H9 (cell line): ENCODE data around the gene MUC22. TPM values are rescaled to one million over a fixed set of nuclear protein-coding genes. Genes with fewer than 3 reads are reported as not detected.

Source experiments
- DNase-seq: peaks from one replicate; pipeline ENCODE4 v3.0.0-alpha.2; 2017
- H2AFZ ChIP-seq: one replicate; pipeline ENCODE4 v1.6.1; 2013; ENCODE audit warnings: mild to moderate bottlenecking, low read length, control low read depth, moderate library complexity
- H2AK5ac ChIP-seq: 2 replicates; pipeline ENCODE4 v1.6.1; 2013; ENCODE audit warnings: low read length, control low read depth, mixed read lengths; ENCODE audit not compliant: insufficient read length
- H2BK120ac ChIP-seq: one replicate; pipeline ENCODE4 v1.6.1; 2013; ENCODE audit warnings: low read depth, mild to moderate bottlenecking, low read length, control low read depth, inconsistent platforms; ENCODE audit not compliant: poor library complexity, severe bottlenecking
- H2BK12ac ChIP-seq: 2 replicates; pipeline ENCODE4 v1.6.1; 2013; ENCODE audit warnings: low read length, control low read depth, mixed read lengths, low read depth; ENCODE audit not compliant: insufficient read length
- H2BK15ac ChIP-seq: 2 replicates; pipeline ENCODE4 v1.6.1; 2013; ENCODE audit warnings: low read depth, low read length, control low read depth
- H2BK20ac ChIP-seq: one replicate; pipeline ENCODE4 v1.6.1; 2013; ENCODE audit warnings: low read depth, mild to moderate bottlenecking, low read length, control low read depth, inconsistent platforms; ENCODE audit not compliant: poor library complexity, severe bottlenecking
- H2BK5ac ChIP-seq: 2 replicates; pipeline ENCODE4 v1.6.1; 2013; ENCODE audit warnings: low read length, control low read depth, mixed read lengths; ENCODE audit not compliant: insufficient read length
- H3K14ac ChIP-seq: 2 replicates; pipeline ENCODE4 v1.6.1; 2013; ENCODE audit warnings: low read length, control low read depth; ENCODE audit not compliant: insufficient read depth
- H3K18ac ChIP-seq: 2 replicates; pipeline ENCODE4 v1.6.1; 2013; ENCODE audit warnings: low read depth, mild to moderate bottlenecking, mixed read lengths, low read length, control low read depth; ENCODE audit not compliant: insufficient read length
- H3K23ac ChIP-seq: 2 replicates; pipeline ENCODE4 v1.6.1; 2013; ENCODE audit warnings: low read length, control low read depth, mixed read lengths, low read depth; ENCODE audit not compliant: insufficient read length
- H3K23me2 ChIP-seq: 2 replicates; pipeline ENCODE4 v1.6.1; 2013; ENCODE audit warnings: low read depth, mild to moderate bottlenecking, mixed read lengths, low read length, control low read depth; ENCODE audit not compliant: insufficient read length, poor library complexity, severe bottlenecking
- H3K27ac ChIP-seq: 2 replicates; pipeline ENCODE4 v1.5.1; 2013; ENCODE audit warnings: low read length, control low read depth, mixed read lengths, low read depth; ENCODE audit not compliant: insufficient read length
- H3K27me3 ChIP-seq: 2 replicates; pipeline ENCODE4 v1.6.1; 2013; ENCODE audit warnings: low read length, control low read depth, inconsistent platforms; ENCODE audit not compliant: insufficient read depth
- H3K4ac ChIP-seq: 2 replicates; pipeline ENCODE4 v1.6.1; 2013; ENCODE audit warnings: low read depth, mild to moderate bottlenecking, control low read depth, inconsistent platforms, low read length, moderate library complexity
- H3K4me1 ChIP-seq: 2 replicates; pipeline ENCODE4 v1.6.1; 2013; ENCODE audit warnings: low read length, control low read depth, inconsistent platforms; ENCODE audit not compliant: insufficient read depth
- H3K4me2 ChIP-seq: 2 replicates; pipeline ENCODE4 v1.6.1; 2013; ENCODE audit warnings: low read length, control low read depth, mixed read lengths; ENCODE audit not compliant: insufficient read length, insufficient read depth
- H3K56ac ChIP-seq: 2 replicates; pipeline ENCODE4 v1.6.1; 2013; ENCODE audit warnings: low read depth, mild to moderate bottlenecking, mixed read lengths, low read length, control low read depth; ENCODE audit not compliant: insufficient read length
- H3K79me1 ChIP-seq: 2 replicates; pipeline ENCODE4 v1.6.1; 2013; ENCODE audit warnings: low read depth, mild to moderate bottlenecking, moderate library complexity, low read length, control low read depth, inconsistent platforms; ENCODE audit not compliant: insufficient read depth, poor library complexity, severe bottlenecking
- H3K79me2 ChIP-seq: 2 replicates; pipeline ENCODE4 v1.6.1; 2013; ENCODE audit warnings: low read length, control low read depth, inconsistent platforms; ENCODE audit not compliant: insufficient read depth
- H3K9ac ChIP-seq: 2 replicates; pipeline ENCODE4 v1.6.1; 2013; ENCODE audit warnings: low read length, control low read depth, mixed read lengths; ENCODE audit not compliant: insufficient read length; ENCODE audit errors: extremely low read depth
- H3K9me3 ChIP-seq: one replicate; pipeline ENCODE4 v1.6.1; 2013; ENCODE audit warnings: low read depth, low read length, inconsistent platforms; ENCODE audit not compliant: control insufficient read depth
- H3T11ph ChIP-seq: one replicate; pipeline ENCODE4 v1.6.1; 2013; ENCODE audit warnings: mild to moderate bottlenecking, low read length, control low read depth, inconsistent platforms
- H4K20me1 ChIP-seq: one replicate; pipeline ENCODE4 v1.6.1; 2013; ENCODE audit not compliant: control insufficient read depth, insufficient read length, insufficient read depth
- H4K5ac ChIP-seq: 2 replicates; pipeline ENCODE4 v1.6.1; 2013; ENCODE audit warnings: low read depth, mild to moderate bottlenecking, mixed read lengths, low read length, control low read depth; ENCODE audit not compliant: insufficient read length
- H4K8ac ChIP-seq: replicated peaks from 2 replicates; pipeline ENCODE4 v1.6.1; 2013; ENCODE audit warnings: low read length, control low read depth, mixed read lengths, low read depth; ENCODE audit not compliant: insufficient read length
- H4K91ac ChIP-seq: 2 replicates; pipeline ENCODE4 v1.6.1; 2013; ENCODE audit warnings: low read depth, mild to moderate bottlenecking, moderate library complexity, mixed read lengths, low read length, control low read depth; ENCODE audit not compliant: insufficient read length
- H3K27ac Mint-ChIP-seq, 3 experiments: 2 replicates in 2 of 3; 3 replicates in 1 of 3; pipeline ENCODE4 v1.8.0; 2020 to 2021; ENCODE audit warnings: mixed read lengths in 3 of 3, mild to moderate bottlenecking in 1 of 3, moderate library complexity in 1 of 3
- H3K27me3 Mint-ChIP-seq: 2 replicates; pipeline ENCODE4 v1.8.0; 2021; ENCODE audit warnings: low read depth, mild to moderate bottlenecking, moderate library complexity, mixed read lengths
- H3K36me3 Mint-ChIP-seq, 3 experiments: 2 replicates in 2 of 3; 3 replicates in 1 of 3; pipeline ENCODE4 v1.8.0; 2020 to 2021; ENCODE audit warnings: low read depth in 3 of 3, mixed read lengths in 3 of 3; ENCODE audit not compliant: insufficient read depth in 1 of 3
- H3K4me1 Mint-ChIP-seq, 2 experiments: 2 replicates each; pipeline ENCODE4 v1.8.0; 2020; ENCODE audit warnings: mixed read lengths in 2 of 2
- H3K4me3 Mint-ChIP-seq, 2 experiments: 2 replicates in 1 of 2; 3 replicates in 1 of 2; pipeline ENCODE4 v1.8.0; 2020 to 2021; ENCODE audit warnings: mild to moderate bottlenecking in 2 of 2, mixed read lengths in 2 of 2, moderate library complexity in 1 of 2
- H3K9me3 Mint-ChIP-seq, 2 experiments: 2 replicates in 1 of 2; 3 replicates in 1 of 2; pipeline ENCODE4 v1.8.0; 2020; ENCODE audit warnings: mild to moderate bottlenecking in 2 of 2, mixed read lengths in 2 of 2, moderate library complexity in 1 of 2
- CTCF ChIP-seq: fragments of 200-600 bp; sonication (generic); conservative IDR thresholded peaks from 3 replicates; pipeline ENCODE4 v1.8.0; 2021; ENCODE audit warnings: antibody characterized with exemption, mild to moderate bottlenecking
- WGBS: extraction: QIAGEN DNeasy Blood & Tissue Kit; methylation state at CpG from one replicate; pipeline ENCODE4 v1.1.7; 2013; ENCODE audit warnings: missing lambda C conversion rate, low lambda C conversion rate, mixed read lengths; ENCODE audit not compliant: insufficient read length; ENCODE audit errors: extremely low coverage; 5-methylcytosine and 5-hydroxymethylcytosine counted together
- total RNA-seq: library from RNA; stranded (reverse); gene quantifications from 2 replicates; pipeline ENCODE4 v1.2.1, GENCODE V29; 2021

Gene MUC22
- total RNA-seq, 1 experiment from 2014 or later = not detected

GRCh38 chr6:30974490-30975252 is 35.6 kb upstream of the MUC22 start:
- H4K20me1 ChIP-seq = no peaks in the 10 kb centered on the region
- H3K27ac ChIP-seq = no peak overlapping the region
- no peak overlapping the region for H3K14ac ChIP-seq
- H3K4me1 ChIP-seq = no peaks in the 10 kb centered on the region; the same call in 1 of the 2 replicates
- no peaks in the 10 kb centered on the region for H3K9me3 ChIP-seq
- no peaks in the 10 kb centered on the region for H3K79me2 ChIP-seq
- H3K27me3 ChIP-seq = no peaks in the 10 kb centered on the region
- no peaks in the 10 kb centered on the region for H3K23me2 ChIP-seq
- no peak overlapping the region for H2BK20ac ChIP-seq
- H3K18ac ChIP-seq = no peak overlapping the region
- H2AFZ ChIP-seq = no peak overlapping the region
- no peak overlapping the region for H2BK12ac ChIP-seq
- no peak overlapping the region for H2AK5ac ChIP-seq
- no peak for DNase-seq
- Mint-ChIP-seq H3K36me3 (no peaks in the 10 kb centered on the region), H3K4me3 (no peak overlapping the region), H3K27me3 (peaks cover 3% of the 10 kb centered on the region; the same call in 1 of the 2 replicates), H3K27ac (no peak overlapping the region), H3K4me1 (peaks cover 4 to 8% of the 10 kb centered on the region in 2 experiments; a peak in 2 of 4 replicates), H3K9me3 (no peaks in the 10 kb centered on the region)
- no peak overlapping the region for H4K8ac ChIP-seq
- H2BK5ac ChIP-seq = no peak overlapping the region
- no CpG with 5 or more reads among the region's 4 CpGs for WGBS
- H3K23ac ChIP-seq = no peak overlapping the region
- no peak overlapping the region for H2BK15ac ChIP-seq
- H3K4ac ChIP-seq = no peak overlapping the region
- TF ChIP-seq CTCF = peak; percentile 46; the same call in 1 of the 3 replicates
- H3K9ac ChIP-seq = no peak overlapping the region
- H2BK120ac ChIP-seq = no peak overlapping the region
- H4K91ac ChIP-seq = no peak overlapping the region
- H3K79me1 ChIP-seq = no peaks in the 10 kb centered on the region
- no peak overlapping the region for H3K56ac ChIP-seq
- no peak overlapping the region for H3K4me2 ChIP-seq
- no peak overlapping the region for H4K5ac ChIP-seq
- no peak overlapping the region for H3T11ph ChIP-seq
